Thyroid gland (tissue), 4 donors: ENCODE data around the gene SUSD4. TPM values are rescaled to one million over a fixed set of nuclear protein-coding genes. Genes with fewer than 3 reads are reported as not detected.

ENCODE experiments used
- DNase-seq, 2 donors: peaks; one replicate each; pipeline ENCODE4 v3.0.0-alpha.2; 2019
- H3K27ac ChIP-seq, 3 donors: fragments of 200-600 bp; sonication (generic); 1 replicate in 2 of 3; 2 replicates in 1 of 3; pipeline ENCODE4 v1.5.1; 2016 to 2019; ENCODE audit warnings: mild to moderate bottlenecking in 1 of 3, moderate library complexity in 1 of 3
- H3K27me3 ChIP-seq: fragments of 200-600 bp; sonication (generic); one replicate; pipeline ENCODE4 v1.5.1; 2019
- H3K36me3 ChIP-seq, 2 donors: fragments of 200-600 bp; sonication (generic); one replicate each; pipeline ENCODE4 v1.5.1; 2016 to 2019
- H3K4me1 ChIP-seq, 2 donors: fragments of 200-600 bp; sonication (generic); one replicate each; pipeline ENCODE4 v1.5.1; 2017 to 2019
- H3K4me3 ChIP-seq, 3 donors: fragments of 200-600 bp; sonication (generic); replicated peaks in 1 of 3; 1 replicate in 2 of 3; 2 replicates in 1 of 3; pipeline ENCODE4 v1.5.1; 2016; ENCODE audit warnings: mild to moderate bottlenecking in 1 of 3
- H3K9me3 ChIP-seq: fragments of 200-600 bp; sonication (generic); one replicate; pipeline ENCODE4 v1.5.1; 2017
- POLR2A ChIP-seq, 2 donors: fragments of 450-650 bp; IDR thresholded peaks; one replicate each; pipeline ENCODE4 v1.6.1; 2017; ENCODE audit warnings: antibody characterized with exemption in 2 of 2, mild to moderate bottlenecking in 2 of 2, moderate library complexity in 1 of 2
- WGBS, 2 donors: methylation state at CpG; one replicate each; pipeline ENCODE4 v1.1.5; 2017; 5-methylcytosine and 5-hydroxymethylcytosine counted together
- intact Hi-C: fragments of 100-400 bp; cut with DNase I; formaldehyde crosslinking; loops from one replicate; pipeline ENCODE4 v1.15.1; 2023
- total RNA-seq, 4 donors: library from RNA; depleted of rRNA; stranded (reverse); fragments of >200 nt; gene quantifications; one replicate each; pipeline ENCODE4 v1.2.3, GENCODE V29; 2016
- TF ChIP-seq, protein P1 (sequence below), 6 experiments: fragments of 200-600 bp in 3 of 6; fragments of 450-650 bp in 3 of 6; sonication (generic) in 3 of 6; IDR thresholded peaks; one replicate each; pipeline ENCODE4 v1.5.1; 2016 to 2019; ENCODE audit warnings: antibody characterized with exemption in 6 of 6, mild to moderate bottlenecking in 2 of 6, inconsistent platforms in 1 of 6, moderate library complexity in 1 of 6

Gene SUSD4
- total RNA-seq, 4 donors from 2014 or later, result 0.54 to 2.8 (median 0.92) TPM

- H3K27ac ChIP-seq, result no peak overlapping the region
- 94 to 96% methylated on average over 4 of the region's 4 CpGs for WGBS, 2 donors
- H3K36me3 ChIP-seq, result no peaks in the 10 kb centered on the region
- DNase-seq, result no peak
- no peaks in the 10 kb centered on the region for H3K9me3 ChIP-seq
- H3K4me3 ChIP-seq, result no peak overlapping the region
- intact Hi-C loops, result no loop called here
- TF ChIP-seq, protein P1, sequence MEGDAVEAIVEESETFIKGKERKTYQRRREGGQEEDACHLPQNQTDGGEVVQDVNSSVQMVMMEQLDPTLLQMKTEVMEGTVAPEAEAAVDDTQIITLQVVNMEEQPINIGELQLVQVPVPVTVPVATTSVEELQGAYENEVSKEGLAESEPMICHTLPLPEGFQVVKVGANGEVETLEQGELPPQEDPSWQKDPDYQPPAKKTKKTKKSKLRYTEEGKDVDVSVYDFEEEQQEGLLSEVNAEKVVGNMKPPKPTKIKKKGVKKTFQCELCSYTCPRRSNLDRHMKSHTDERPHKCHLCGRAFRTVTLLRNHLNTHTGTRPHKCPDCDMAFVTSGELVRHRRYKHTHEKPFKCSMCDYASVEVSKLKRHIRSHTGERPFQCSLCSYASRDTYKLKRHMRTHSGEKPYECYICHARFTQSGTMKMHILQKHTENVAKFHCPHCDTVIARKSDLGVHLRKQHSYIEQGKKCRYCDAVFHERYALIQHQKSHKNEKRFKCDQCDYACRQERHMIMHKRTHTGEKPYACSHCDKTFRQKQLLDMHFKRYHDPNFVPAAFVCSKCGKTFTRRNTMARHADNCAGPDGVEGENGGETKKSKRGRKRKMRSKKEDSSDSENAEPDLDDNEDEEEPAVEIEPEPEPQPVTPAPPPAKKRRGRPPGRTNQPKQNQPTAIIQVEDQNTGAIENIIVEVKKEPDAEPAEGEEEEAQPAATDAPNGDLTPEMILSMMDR (IDR thresholded peaks at IDR 0.05), result no peak
- no peak for TF ChIP-seq POLR2A (IDR thresholded peaks at IDR 0.05)
- H3K27me3 ChIP-seq, result no peaks in the 10 kb centered on the region
- H3K4me1 ChIP-seq, result no peaks in the 10 kb centered on the region
Observed at GRCh38 chr1:223217781-223218180, 146.2 kb downstream of the SUSD4 start.

GRCh38 chr1:223216531-223217205 is 147.3 kb downstream of the SUSD4 start:
- intact Hi-C loops, result no loop called here
- 65 to 82% methylated on average over 5 of the region's 5 CpGs for WGBS, 2 donors
- Histone ChIP-seq H3K36me3 (no peaks in the 10 kb centered on the region), H3K4me3 (no peak overlapping the region), H3K9me3 (no peaks in the 10 kb centered on the region), H3K4me1 (no peaks in the 10 kb centered on the region), H3K27me3 (no peaks in the 10 kb centered on the region), H3K27ac (no peak overlapping the region)
- no peak for TF ChIP-seq POLR2A (IDR thresholded peaks at IDR 0.05)
- TF ChIP-seq, protein P1 (IDR thresholded peaks at IDR 0.05), result no peak
- no peak for DNase-seq

- H3K27me3 ChIP-seq, result no peaks in the 10 kb centered on the region
- H3K4me3 ChIP-seq, result no peak overlapping the region
- H3K27ac ChIP-seq, result no peak overlapping the region
- TF ChIP-seq, protein P1 (IDR thresholded peaks at IDR 0.05), result no peak
- TF ChIP-seq POLR2A (IDR thresholded peaks at IDR 0.05), result no peak
- no peak for DNase-seq
- intact Hi-C loops, result no loop called here
- WGBS, 2 donors, result 85% methylated on average over 6 of the region's 6 CpGs
- H3K4me1 ChIP-seq, result no peaks in the 10 kb centered on the region
- no peaks in the 10 kb centered on the region for H3K36me3 ChIP-seq
- H3K9me3 ChIP-seq, result no peaks in the 10 kb centered on the region
Observed at GRCh38 chr1:223216074-223216473, 147.9 kb downstream of the SUSD4 start.

DNA sequence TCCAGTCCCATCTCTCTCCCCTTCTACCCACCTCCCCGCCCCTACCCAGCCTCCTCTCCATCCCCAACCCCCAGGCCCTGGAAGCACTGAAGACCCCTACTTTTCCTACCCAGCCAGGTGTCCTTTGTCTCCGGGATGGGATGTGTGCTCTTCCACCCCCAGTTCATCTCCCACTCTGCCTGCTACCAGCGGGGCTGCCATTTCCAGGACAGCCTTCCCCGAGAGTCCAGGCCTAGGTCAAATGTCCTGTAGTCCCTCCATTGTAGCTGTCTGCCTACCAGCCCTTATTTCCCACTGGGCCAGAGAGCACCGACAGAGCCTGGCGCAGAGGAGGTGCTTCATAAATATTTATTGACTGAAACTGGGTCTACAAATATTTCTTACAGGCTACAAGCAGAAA is 148.9 kb downstream of the SUSD4 start:
- 96 to 97% methylated on average over 6 of the region's 6 CpGs for WGBS, 2 donors
- DNase-seq, result no peak
- intact Hi-C loops, result no loop called here

DNA sequence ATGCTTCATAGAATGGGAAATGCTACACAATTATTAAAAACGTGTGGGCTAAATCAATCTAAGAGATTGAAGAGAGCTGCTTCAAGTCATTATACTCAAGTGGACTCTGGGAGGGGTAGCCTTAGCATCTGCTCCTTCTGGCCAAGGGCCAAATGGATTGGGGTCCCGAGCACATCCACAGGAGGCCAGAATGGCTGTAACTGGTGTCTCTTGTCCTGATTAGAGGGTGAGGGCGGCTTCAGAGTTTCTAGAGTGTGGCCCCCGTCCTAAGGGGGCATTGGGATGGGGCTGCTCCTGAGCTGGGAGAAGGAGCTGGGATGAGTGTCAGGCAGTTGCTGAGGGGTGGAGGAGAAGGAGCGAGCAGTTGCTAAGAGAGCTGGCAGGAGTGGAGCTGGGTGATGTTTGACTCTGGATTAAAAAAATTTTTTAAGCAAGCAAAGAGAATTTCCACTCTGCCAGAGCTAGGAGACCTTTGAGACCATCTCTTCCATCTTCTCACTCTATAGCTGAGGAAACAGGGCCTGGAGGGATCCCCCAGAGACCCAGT is 149.6 kb downstream of the SUSD4 start:
- no peaks in the 10 kb centered on the region for H3K9me3 ChIP-seq
- TF ChIP-seq POLR2A (IDR thresholded peaks at IDR 0.05), result no peak
- TF ChIP-seq, protein P1 (IDR thresholded peaks at IDR 0.05), result no peak
- no peak overlapping the region for H3K27ac ChIP-seq
- H3K4me3 ChIP-seq, result no peak overlapping the region
- 71 to 76% methylated on average over 5 of the region's 5 CpGs for WGBS, 2 donors
- DNase-seq, result no peak
- no peaks in the 10 kb centered on the region for H3K27me3 ChIP-seq
- H3K4me1 ChIP-seq, result no peaks in the 10 kb centered on the region
- intact Hi-C loops, result no loop called here
- H3K36me3 ChIP-seq, result no peaks in the 10 kb centered on the region

More for the DNA sequence above, 148.9 kb downstream of the SUSD4 start:
- TF ChIP-seq POLR2A (IDR thresholded peaks at IDR 0.05), result no peak
- TF ChIP-seq, protein P1 (IDR thresholded peaks at IDR 0.05), result no peak
- H3K36me3 ChIP-seq, result no peaks in the 10 kb centered on the region
- no peak overlapping the region for H3K27ac ChIP-seq
- H3K4me3 ChIP-seq, result no peak overlapping the region
- no peaks in the 10 kb centered on the region for H3K9me3 ChIP-seq
- H3K27me3 ChIP-seq, result no peaks in the 10 kb centered on the region
- no peaks in the 10 kb centered on the region for H3K4me1 ChIP-seq
